SU-DHL-6 (cell line): ENCODE measurements around the gene MICAL1.

ENCODE experiments used
- CTCF ChIP-seq: fragments of 200-600 bp; sonication (generic); IDR thresholded peaks from one replicate; pipeline ENCODE4 v1.5.1; 2017; ENCODE audit warnings: antibody characterized with exemption, mild to moderate bottlenecking, low read length, moderate library complexity; ENCODE audit not compliant: insufficient read depth, poor library complexity, severe bottlenecking
- EZH2phosphoT487 ChIP-seq: fragments of 200-600 bp; sonication (generic), shearing (Covaris generic); conservative IDR thresholded peaks from 2 replicates; pipeline ENCODE4 v1.6.1; 2018; ENCODE audit warnings: mild to moderate bottlenecking, antibody characterized with exemption, low read length, moderate library complexity, mixed read lengths

GRCh38 chr6:109421184-109421583 is 34.4 kb downstream of the MICAL1 start:
- TF ChIP-seq CTCF (no peak), EZH2phosphoT487 (no peak)
